HepG2 (cell line): ENCODE data around the gene AGR3. TPM values are rescaled to one million over a fixed set of nuclear protein-coding genes. Genes with fewer than 3 reads are reported as not detected.

Experiments
- ASH2L ChIP-seq: fragments of 300-600, 200-600 bp; sonication (generic); IDR thresholded peaks from 2 replicates; pipeline ENCODE4 v1.7.0; 2017; ENCODE audit warnings: low read depth, mild to moderate bottlenecking, moderate library complexity, mixed read lengths, low read length; ENCODE audit not compliant: insufficient read length
- CBFB ChIP-seq: sonication (generic); formaldehyde crosslinking; IDR thresholded peaks from 2 replicates; pipeline ENCODE4 v1.4.0; 2020; ENCODE audit warnings: missing genetic modification reagents
- HNF4A ChIP-seq: sonication (generic); formaldehyde crosslinking; IDR thresholded peaks from 2 replicates; pipeline ENCODE4 v1.4.0; 2020; ENCODE audit warnings: missing genetic modification reagents
- KLF11 ChIP-seq: IDR thresholded peaks from 2 replicates; pipeline ENCODE4 v1.6.1; 2016; ENCODE audit warnings: missing compliant biosample characterization
- MTA1 ChIP-seq: sonication (generic); formaldehyde crosslinking; IDR thresholded peaks from 2 replicates; pipeline ENCODE4 v1.4.0; 2020; ENCODE audit warnings: missing genetic modification reagents, mild to moderate bottlenecking, borderline replicate concordance
- SRSF9 ChIP-seq: fragments of 200-400 bp; formaldehyde crosslinking; IDR thresholded peaks from 2 replicates; pipeline ENCODE4 v1.6.1; 2018; ENCODE audit warnings: borderline replicate concordance, mild to moderate bottlenecking, low read depth, low read length; ENCODE audit not compliant: insufficient read depth, poor library complexity, severe bottlenecking
- TCF12 ChIP-seq, 2 experiments: fragments of 450-650 bp in 1 of 2; sonication (generic) in 1 of 2; formaldehyde crosslinking in 1 of 2; IDR thresholded peaks; 2 replicates each; pipeline versions ENCODE4 v1.6.1 to v1.8.0; 2017 to 2022; ENCODE audit warnings: antibody characterized with exemption in 1 of 2, mild to moderate bottlenecking in 1 of 2, missing genetic modification reagents in 1 of 2, moderate library complexity in 1 of 2
- TSC22D2 ChIP-seq: sonication (generic); formaldehyde crosslinking; IDR thresholded peaks from 2 replicates; pipeline ENCODE4 v1.5.1; 2020; ENCODE audit warnings: missing genetic modification reagents, mild to moderate bottlenecking, borderline replicate concordance
- ZNF136 ChIP-seq: sonication (generic); formaldehyde crosslinking; IDR thresholded peaks from 2 replicates; pipeline ENCODE4 v1.8.1; 2022; ENCODE audit warnings: low read depth, mild to moderate bottlenecking, moderate library complexity, missing genetic modification reagents
- ZNF629 ChIP-seq: sonication (generic); formaldehyde crosslinking; conservative IDR thresholded peaks from 2 replicates; pipeline ENCODE4 v1.5.0; 2020; ENCODE audit warnings: missing genetic modification reagents
- polyA plus RNA-seq, 8 experiments: library from polyadenylated mRNA; depleted of rRNA in 3 of 8; stranded (reverse) in 7 of 8; unstranded in 1 of 8; fragments of >200 nt; fragmentation: Illumina TruSeq in 4 of 8; extraction: Trizol in 4 of 8; gene quantifications; 2 replicates each; pipeline versions ENCODE4 v1.2.1 to v1.2.3, GENCODE V29; 2011 to 2016; ENCODE audit warnings: low read depth in 4 of 8, missing spikeins in 1 of 8, mixed read lengths in 1 of 8; ENCODE audit not compliant: insufficient read depth in 1 of 8
- total RNA-seq, 5 experiments: library from RNA; depleted of rRNA; stranded (reverse); fragments of >200 nt; fragmentation: Illumina TruSeq; extraction: Trizol; gene quantifications; 2 replicates each; pipeline ENCODE4 v1.2.3, GENCODE V29; 2016; ENCODE audit warnings: low read depth in 1 of 5
- TF ChIP-seq, protein P1 (sequence below): sonication (generic); formaldehyde crosslinking; IDR thresholded peaks from 2 replicates; pipeline ENCODE4 v1.5.1; 2020; ENCODE audit warnings: mild to moderate bottlenecking, missing genetic modification reagents, borderline replicate concordance
- TF ChIP-seq, protein P2 (sequence below): sonication (generic); formaldehyde crosslinking; IDR thresholded peaks from 2 replicates; pipeline ENCODE4 v1.5.1; 2020; ENCODE audit warnings: mild to moderate bottlenecking, moderate library complexity, missing genetic modification reagents
- TF ChIP-seq, protein P3 (sequence below): IDR thresholded peaks from 2 replicates; pipeline ENCODE4 v1.6.1; 2012; ENCODE audit warnings: inconsistent platforms

The AGR3 gene
- total and polyA plus RNA-seq, 2 of the 13 experiments (the other 11 are each of a cell fraction or from before 2014, with no cell fraction given), result not detected

DNA sequence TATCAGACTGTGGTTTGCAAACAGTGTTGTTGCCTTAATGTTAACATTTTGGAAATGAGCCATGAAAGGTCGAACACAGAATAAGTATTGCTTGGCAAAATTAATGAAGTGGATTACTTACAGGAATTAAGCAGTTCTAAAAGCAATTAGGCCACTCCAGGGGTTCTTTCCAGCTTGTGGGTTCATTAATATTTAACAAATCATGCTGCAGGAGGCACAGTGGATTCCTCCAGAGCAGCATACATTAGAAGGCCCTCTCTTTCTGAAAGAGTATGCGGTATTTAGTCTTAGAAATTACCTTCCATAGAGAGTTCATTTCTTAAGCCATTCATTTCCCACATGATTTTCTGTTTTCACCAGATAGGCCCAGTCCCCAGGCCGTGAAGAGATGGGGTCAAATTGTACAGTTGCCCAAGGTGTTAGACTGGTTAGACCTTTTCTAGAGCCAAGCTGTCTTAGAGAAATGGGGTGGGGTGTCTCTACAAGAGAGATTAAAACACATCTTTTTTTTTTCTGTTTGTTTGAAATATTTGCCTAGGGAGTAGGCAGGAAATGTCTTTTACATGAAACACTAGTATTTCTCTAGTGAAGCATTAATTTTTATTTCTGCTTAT is 40.0 kb upstream of the AGR3 start (continued):
- TF ChIP-seq, protein P1, sequence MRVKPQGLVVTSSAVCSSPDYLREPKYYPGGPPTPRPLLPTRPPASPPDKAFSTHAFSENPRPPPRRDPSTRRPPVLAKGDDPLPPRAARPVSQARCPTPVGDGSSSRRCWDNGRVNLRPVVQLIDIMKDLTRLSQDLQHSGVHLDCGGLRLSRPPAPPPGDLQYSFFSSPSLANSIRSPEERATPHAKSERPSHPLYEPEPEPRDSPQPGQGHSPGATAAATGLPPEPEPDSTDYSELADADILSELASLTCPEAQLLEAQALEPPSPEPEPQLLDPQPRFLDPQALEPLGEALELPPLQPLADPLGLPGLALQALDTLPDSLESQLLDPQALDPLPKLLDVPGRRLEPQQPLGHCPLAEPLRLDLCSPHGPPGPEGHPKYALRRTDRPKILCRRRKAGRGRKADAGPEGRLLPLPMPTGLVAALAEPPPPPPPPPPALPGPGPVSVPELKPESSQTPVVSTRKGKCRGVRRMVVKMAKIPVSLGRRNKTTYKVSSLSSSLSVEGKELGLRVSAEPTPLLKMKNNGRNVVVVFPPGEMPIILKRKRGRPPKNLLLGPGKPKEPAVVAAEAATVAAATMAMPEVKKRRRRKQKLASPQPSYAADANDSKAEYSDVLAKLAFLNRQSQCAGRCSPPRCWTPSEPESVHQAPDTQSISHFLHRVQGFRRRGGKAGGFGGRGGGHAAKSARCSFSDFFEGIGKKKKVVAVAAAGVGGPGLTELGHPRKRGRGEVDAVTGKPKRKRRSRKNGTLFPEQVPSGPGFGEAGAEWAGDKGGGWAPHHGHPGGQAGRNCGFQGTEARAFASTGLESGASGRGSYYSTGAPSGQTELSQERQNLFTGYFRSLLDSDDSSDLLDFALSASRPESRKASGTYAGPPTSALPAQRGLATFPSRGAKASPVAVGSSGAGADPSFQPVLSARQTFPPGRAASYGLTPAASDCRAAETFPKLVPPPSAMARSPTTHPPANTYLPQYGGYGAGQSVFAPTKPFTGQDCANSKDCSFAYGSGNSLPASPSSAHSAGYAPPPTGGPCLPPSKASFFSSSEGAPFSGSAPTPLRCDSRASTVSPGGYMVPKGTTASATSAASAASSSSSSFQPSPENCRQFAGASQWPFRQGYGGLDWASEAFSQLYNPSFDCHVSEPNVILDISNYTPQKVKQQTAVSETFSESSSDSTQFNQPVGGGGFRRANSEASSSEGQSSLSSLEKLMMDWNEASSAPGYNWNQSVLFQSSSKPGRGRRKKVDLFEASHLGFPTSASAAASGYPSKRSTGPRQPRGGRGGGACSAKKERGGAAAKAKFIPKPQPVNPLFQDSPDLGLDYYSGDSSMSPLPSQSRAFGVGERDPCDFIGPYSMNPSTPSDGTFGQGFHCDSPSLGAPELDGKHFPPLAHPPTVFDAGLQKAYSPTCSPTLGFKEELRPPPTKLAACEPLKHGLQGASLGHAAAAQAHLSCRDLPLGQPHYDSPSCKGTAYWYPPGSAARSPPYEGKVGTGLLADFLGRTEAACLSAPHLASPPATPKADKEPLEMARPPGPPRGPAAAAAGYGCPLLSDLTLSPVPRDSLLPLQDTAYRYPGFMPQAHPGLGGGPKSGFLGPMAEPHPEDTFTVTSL (CRISPR knock-in tag), result no peak
- TF ChIP-seq ZNF629 (CRISPR knock-in tag), result no peak
- TF ChIP-seq, protein P2, sequence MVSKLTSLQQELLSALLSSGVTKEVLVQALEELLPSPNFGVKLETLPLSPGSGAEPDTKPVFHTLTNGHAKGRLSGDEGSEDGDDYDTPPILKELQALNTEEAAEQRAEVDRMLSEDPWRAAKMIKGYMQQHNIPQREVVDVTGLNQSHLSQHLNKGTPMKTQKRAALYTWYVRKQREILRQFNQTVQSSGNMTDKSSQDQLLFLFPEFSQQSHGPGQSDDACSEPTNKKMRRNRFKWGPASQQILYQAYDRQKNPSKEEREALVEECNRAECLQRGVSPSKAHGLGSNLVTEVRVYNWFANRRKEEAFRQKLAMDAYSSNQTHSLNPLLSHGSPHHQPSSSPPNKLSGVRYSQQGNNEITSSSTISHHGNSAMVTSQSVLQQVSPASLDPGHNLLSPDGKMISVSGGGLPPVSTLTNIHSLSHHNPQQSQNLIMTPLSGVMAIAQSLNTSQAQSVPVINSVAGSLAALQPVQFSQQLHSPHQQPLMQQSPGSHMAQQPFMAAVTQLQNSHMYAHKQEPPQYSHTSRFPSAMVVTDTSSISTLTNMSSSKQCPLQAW (CRISPR knock-in tag), result no peak
- TF ChIP-seq CBFB (CRISPR knock-in tag), result no peak
- no peak for TF ChIP-seq ASH2L
- no peak for TF ChIP-seq MTA1 (CRISPR knock-in tag)
- TF ChIP-seq TSC22D2 (CRISPR knock-in tag), result no peak
- TF ChIP-seq TCF12 (IDR thresholded peaks at IDR 0.05), result no peak
- no peak for TF ChIP-seq TCF12 (CRISPR knock-in tag; IDR thresholded peaks at IDR 0.05)
- TF ChIP-seq SRSF9, result no peak
- no peak for TF ChIP-seq HNF4A (CRISPR knock-in tag)
- no peak for TF ChIP-seq KLF11 (CRISPR knock-in tag)
- TF ChIP-seq, protein P3, sequence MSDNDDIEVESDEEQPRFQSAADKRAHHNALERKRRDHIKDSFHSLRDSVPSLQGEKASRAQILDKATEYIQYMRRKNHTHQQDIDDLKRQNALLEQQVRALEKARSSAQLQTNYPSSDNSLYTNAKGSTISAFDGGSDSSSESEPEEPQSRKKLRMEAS, result no peak
- TF ChIP-seq ZNF136, result no peak
